ENCODE results near the gene MARCHF4.

MARCHF4 gene

GRCh38 chr2:216408426-216409290, 36.4 kb upstream of the MARCHF4 start:
- no peak overlapping the region for H3K4me3 ChIP-seq (ENCODE audit: low read length)
- H3K27ac ChIP-seq (ENCODE audit: low read length) = no peak overlapping the region
- H3K9me3 ChIP-seq (ENCODE audit: control insufficient read depth, insufficient read depth, low read length) = no peaks in the 10 kb centered on the region
- no peaks in the 10 kb centered on the region for H3K27me3 ChIP-seq (ENCODE audit: control insufficient read depth, insufficient read depth, low read length)
- no peak for DNase-seq (ENCODE audit: low read depth, low spot score)
- H3K4me1 ChIP-seq (ENCODE audit: control insufficient read depth, insufficient read depth, low read length) = no peaks in the 10 kb centered on the region; the same call in 1 of the 2 replicates
- no peaks in the 10 kb centered on the region for H3K36me3 ChIP-seq (ENCODE audit: control insufficient read depth, insufficient read depth, low read length)
- WGBS (ENCODE audit: insufficient coverage, insufficient read length) = no CpG with 5 or more reads among the region's 11 CpGs

- no peak overlapping the region for H3K27ac ChIP-seq (ENCODE audit: low read length)
- H3K27me3 ChIP-seq (ENCODE audit: control insufficient read depth, insufficient read depth, low read length) = no peaks in the 10 kb centered on the region
- WGBS (ENCODE audit: insufficient coverage, insufficient read length) = no CpG with 5 or more reads among the region's 3 CpGs
- H3K9me3 ChIP-seq (ENCODE audit: control insufficient read depth, insufficient read depth, low read length) = no peaks in the 10 kb centered on the region
- no peak overlapping the region for H3K4me3 ChIP-seq (ENCODE audit: low read length)
- no peak for DNase-seq (ENCODE audit: low read depth, low spot score)
- no peaks in the 10 kb centered on the region for H3K4me1 ChIP-seq (ENCODE audit: control insufficient read depth, insufficient read depth, low read length)
- no peaks in the 10 kb centered on the region for H3K36me3 ChIP-seq (ENCODE audit: control insufficient read depth, insufficient read depth, low read length)
Observed at GRCh38 chr2:216406826-216407225, 34.5 kb upstream of the MARCHF4 start.

GRCh38 chr2:216405588-216405987, 33.3 kb upstream of the MARCHF4 start:
- H3K4me1 ChIP-seq (ENCODE audit: control insufficient read depth, insufficient read depth, low read length) = no peaks in the 10 kb centered on the region
- no peak overlapping the region for H3K4me3 ChIP-seq (ENCODE audit: low read length)
- WGBS (ENCODE audit: insufficient coverage, insufficient read length) = no CpG with 5 or more reads among the region's 7 CpGs
- no peak for DNase-seq (ENCODE audit: low read depth, low spot score)
- no peaks in the 10 kb centered on the region for H3K36me3 ChIP-seq (ENCODE audit: control insufficient read depth, insufficient read depth, low read length)
- no peaks in the 10 kb centered on the region for H3K9me3 ChIP-seq (ENCODE audit: control insufficient read depth, insufficient read depth, low read length)
- no peaks in the 10 kb centered on the region for H3K27me3 ChIP-seq (ENCODE audit: control insufficient read depth, insufficient read depth, low read length)
- no peak overlapping the region for H3K27ac ChIP-seq (ENCODE audit: low read length)

- Histone ChIP-seq H3K4me1 (ENCODE audit: control insufficient read depth, insufficient read depth, low read length) (peaks cover under 1% of the 10 kb centered on the region; the same call in 1 of the 2 replicates), H3K4me3 (ENCODE audit: low read length) (no peak overlapping the region), H3K36me3 (ENCODE audit: control insufficient read depth, insufficient read depth, low read length) (no peaks in the 10 kb centered on the region), H3K27me3 (ENCODE audit: control insufficient read depth, insufficient read depth, low read length) (no peaks in the 10 kb centered on the region), H3K9me3 (ENCODE audit: control insufficient read depth, insufficient read depth, low read length) (no peaks in the 10 kb centered on the region), H3K27ac (ENCODE audit: low read length) (no peak overlapping the region)
- no peak for DNase-seq (ENCODE audit: low read depth, low spot score)
- no CpG with 5 or more reads among the region's 5 CpGs for WGBS (ENCODE audit: insufficient coverage, insufficient read length)
Observed at GRCh38 chr2:216404010-216404618, 31.8 kb upstream of the MARCHF4 start.

GRCh38 chr2:216402751-216403150, 30.5 kb upstream of the MARCHF4 start:
- Histone ChIP-seq H3K27ac (ENCODE audit: low read length) (no peak overlapping the region), H3K4me3 (ENCODE audit: low read length) (no peak overlapping the region), H3K4me1 (ENCODE audit: control insufficient read depth, insufficient read depth, low read length) (peaks cover 2% of the 10 kb centered on the region; the same call in 1 of the 2 replicates), H3K36me3 (ENCODE audit: control insufficient read depth, insufficient read depth, low read length) (no peaks in the 10 kb centered on the region), H3K9me3 (ENCODE audit: control insufficient read depth, insufficient read depth, low read length) (no peaks in the 10 kb centered on the region), H3K27me3 (ENCODE audit: control insufficient read depth, insufficient read depth, low read length) (no peaks in the 10 kb centered on the region)
- WGBS (ENCODE audit: insufficient coverage, insufficient read length) = no CpG with 5 or more reads among the region's 6 CpGs
- no peak for DNase-seq (ENCODE audit: low read depth, low spot score)

- WGBS (ENCODE audit: insufficient coverage, insufficient read length) = no CpG with 5 or more reads among the region's 1 CpG
- DNase-seq (ENCODE audit: low read depth, low spot score) = no peak
- no peaks in the 10 kb centered on the region for H3K9me3 ChIP-seq (ENCODE audit: control insufficient read depth, insufficient read depth, low read length)
Observed at GRCh38 chr2:216399621-216400020, 27.3 kb upstream of the MARCHF4 start.

GRCh38 chr2:216394881-216395280, 22.6 kb upstream of the MARCHF4 start:
- no CpG with 5 or more reads among the region's 6 CpGs for WGBS (ENCODE audit: insufficient coverage, insufficient read length)
- no peak for DNase-seq (ENCODE audit: low read depth, low spot score)

More at GRCh38 chr2:216399621-216400020, 27.3 kb upstream of the MARCHF4 start:
- Histone ChIP-seq H3K4me3 (ENCODE audit: low read length) (no peak overlapping the region), H3K4me1 (ENCODE audit: control insufficient read depth, insufficient read depth, low read length) (peaks cover 2% of the 10 kb centered on the region; the same call in 1 of the 2 replicates), H3K27me3 (ENCODE audit: control insufficient read depth, insufficient read depth, low read length) (no peaks in the 10 kb centered on the region), H3K36me3 (ENCODE audit: control insufficient read depth, insufficient read depth, low read length) (no peaks in the 10 kb centered on the region), H3K27ac (ENCODE audit: low read length) (no peak overlapping the region)

GRCh38 chr2:216392945-216393840, 20.9 kb upstream of the MARCHF4 start:
- no peak overlapping the region for H3K27ac ChIP-seq (ENCODE audit: low read length)
- H3K4me1 ChIP-seq (ENCODE audit: control insufficient read depth, insufficient read depth, low read length) = 0 out of 2 replicates have a peak, but pooled peaks cover 2% of the 10 kb centered on the region
- no peak for DNase-seq (ENCODE audit: low read depth, low spot score)
- H3K4me3 ChIP-seq (ENCODE audit: low read length) = no peak overlapping the region; the same call in 1 of the 2 replicates
- H3K27me3 ChIP-seq (ENCODE audit: control insufficient read depth, insufficient read depth, low read length) = no peaks in the 10 kb centered on the region
- WGBS (ENCODE audit: insufficient coverage, insufficient read length) = no CpG with 5 or more reads among the region's 12 CpGs
- H3K36me3 ChIP-seq (ENCODE audit: control insufficient read depth, insufficient read depth, low read length) = no peaks in the 10 kb centered on the region
- no peaks in the 10 kb centered on the region for H3K9me3 ChIP-seq (ENCODE audit: control insufficient read depth, insufficient read depth, low read length)

More at GRCh38 chr2:216394881-216395280, 22.6 kb upstream of the MARCHF4 start:
- Histone ChIP-seq H3K9me3 (ENCODE audit: control insufficient read depth, insufficient read depth, low read length) (no peaks in the 10 kb centered on the region), H3K4me3 (ENCODE audit: low read length) (no peak overlapping the region), H3K4me1 (ENCODE audit: control insufficient read depth, insufficient read depth, low read length) (peaks cover 4% of the 10 kb centered on the region; the same call in 1 of the 2 replicates), H3K36me3 (ENCODE audit: control insufficient read depth, insufficient read depth, low read length) (no peaks in the 10 kb centered on the region), H3K27ac (ENCODE audit: low read length) (no peak overlapping the region), H3K27me3 (ENCODE audit: control insufficient read depth, insufficient read depth, low read length) (no peaks in the 10 kb centered on the region)

GRCh38 chr2:216392018-216392562, 19.8 kb upstream of the MARCHF4 start:
- Histone ChIP-seq H3K4me1 (ENCODE audit: control insufficient read depth, insufficient read depth, low read length) (0 out of 2 replicates have a peak, but pooled peaks cover 2% of the 10 kb centered on the region), H3K36me3 (ENCODE audit: control insufficient read depth, insufficient read depth, low read length) (no peaks in the 10 kb centered on the region), H3K4me3 (ENCODE audit: low read length) (no peak overlapping the region), H3K27ac (ENCODE audit: low read length) (no peak overlapping the region), H3K9me3 (ENCODE audit: control insufficient read depth, insufficient read depth, low read length) (no peaks in the 10 kb centered on the region), H3K27me3 (ENCODE audit: control insufficient read depth, insufficient read depth, low read length) (no peaks in the 10 kb centered on the region)
- DNase-seq (ENCODE audit: low read depth, low spot score) = no peak
- no CpG with 5 or more reads among the region's 6 CpGs for WGBS (ENCODE audit: insufficient coverage, insufficient read length)

GRCh38 chr2:216391401-216391800, 19.1 kb upstream of the MARCHF4 start:
- H3K4me3 ChIP-seq (ENCODE audit: low read length) = no peak overlapping the region
- no peak for DNase-seq (ENCODE audit: low read depth, low spot score)
- no peaks in the 10 kb centered on the region for H3K27me3 ChIP-seq (ENCODE audit: control insufficient read depth, insufficient read depth, low read length)
- no peaks in the 10 kb centered on the region for H3K9me3 ChIP-seq (ENCODE audit: control insufficient read depth, insufficient read depth, low read length)
- WGBS (ENCODE audit: insufficient coverage, insufficient read length) = no CpG with 5 or more reads among the region's 6 CpGs
- 0 out of 2 replicates have a peak, but pooled peaks cover 2% of the 10 kb centered on the region for H3K4me1 ChIP-seq (ENCODE audit: control insufficient read depth, insufficient read depth, low read length)
- H3K27ac ChIP-seq (ENCODE audit: low read length) = no peak overlapping the region
- H3K36me3 ChIP-seq (ENCODE audit: control insufficient read depth, insufficient read depth, low read length) = no peaks in the 10 kb centered on the region
